8988T (cell line): ENCODE data around the gene DAB1.

Source experiments
- DNase-seq: peaks from one replicate; pipeline ENCODE4 v3.0.0; 2011

The DAB1 gene

DNA sequence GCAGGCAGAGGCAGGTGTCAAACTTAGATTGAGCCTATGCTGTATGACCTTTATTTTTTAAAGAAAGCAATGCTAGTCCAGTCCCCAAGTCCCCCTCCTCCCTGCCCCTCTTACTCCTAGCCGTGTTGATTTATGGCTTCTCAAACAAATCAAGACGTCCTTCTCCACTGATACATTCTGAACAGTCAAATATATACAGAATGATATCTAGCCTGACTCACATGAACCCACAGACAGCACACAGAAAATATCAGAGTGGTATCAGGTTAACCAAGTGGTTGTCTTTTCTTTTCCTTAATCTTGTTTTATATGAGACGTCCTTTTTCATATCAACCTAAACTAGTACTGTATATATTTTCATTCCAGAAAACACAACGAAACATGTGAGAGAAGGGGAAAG is 13.4 kb downstream of the DAB1 start:
- DNase-seq = no peak

DNA sequence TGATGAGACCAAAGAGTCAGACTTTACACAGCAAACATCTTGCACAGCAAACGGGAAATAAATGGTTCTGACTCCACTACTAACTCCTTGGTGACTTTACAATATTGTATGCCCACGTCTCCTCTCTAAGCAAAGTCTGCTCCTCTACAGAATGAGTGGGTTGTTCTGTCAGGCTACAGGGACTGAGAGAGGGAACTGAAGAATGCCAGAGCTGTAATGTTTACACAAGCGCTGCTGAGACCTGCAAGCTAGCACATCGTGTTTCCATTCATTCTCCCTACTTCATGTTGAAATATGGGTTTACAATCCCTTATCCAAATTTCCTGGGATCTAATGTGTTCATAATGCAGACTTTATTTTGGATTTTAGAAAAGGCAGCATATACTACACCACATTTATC is 15.9 kb downstream of the DAB1 start:
- DNase-seq = no peak

DNA sequence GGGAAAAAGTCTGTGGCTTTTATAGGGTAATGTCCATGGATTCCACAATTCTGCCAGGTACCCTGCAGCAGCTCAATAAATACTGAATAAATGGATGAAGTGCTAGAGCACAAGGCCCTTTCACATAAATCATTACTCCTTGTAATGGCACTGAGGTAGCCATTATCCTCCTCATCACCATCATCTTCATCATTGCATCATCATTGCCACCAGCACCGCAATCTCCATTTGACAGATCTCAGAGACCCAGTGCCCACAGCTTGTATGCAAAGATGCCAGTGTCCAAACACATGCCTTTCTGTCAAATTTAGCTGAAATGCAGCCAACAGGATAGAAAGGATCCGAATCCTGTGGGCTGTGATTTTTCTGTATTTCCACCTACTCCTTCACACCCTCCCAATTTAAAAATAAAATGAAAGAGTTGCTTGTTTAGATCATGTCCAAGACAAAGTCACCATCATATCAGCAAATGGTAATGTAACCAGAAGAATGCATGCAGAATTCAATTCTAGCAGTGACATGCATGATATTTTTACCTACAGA is 17.4 kb downstream of the DAB1 start:
- no peak for DNase-seq

DNA sequence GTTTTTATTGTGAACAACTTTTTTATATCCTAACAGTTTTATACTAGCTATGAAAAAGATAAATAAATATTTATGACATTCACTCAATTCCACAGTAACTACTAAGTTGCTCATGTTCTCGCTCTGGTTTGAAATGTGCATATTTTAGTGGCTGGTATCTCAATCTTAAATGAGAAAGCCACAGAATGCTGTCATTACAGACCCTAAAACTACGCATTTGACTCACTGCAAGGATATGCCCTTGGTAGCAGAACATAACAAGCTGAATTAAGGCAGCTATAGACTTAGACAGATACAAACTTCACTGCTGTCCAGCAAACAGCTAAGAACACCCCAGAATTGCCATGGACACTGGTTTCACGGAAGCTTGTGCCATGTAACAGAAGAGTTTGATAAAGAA is 19.0 kb downstream of the DAB1 start:
- DNase-seq = no peak

DNA sequence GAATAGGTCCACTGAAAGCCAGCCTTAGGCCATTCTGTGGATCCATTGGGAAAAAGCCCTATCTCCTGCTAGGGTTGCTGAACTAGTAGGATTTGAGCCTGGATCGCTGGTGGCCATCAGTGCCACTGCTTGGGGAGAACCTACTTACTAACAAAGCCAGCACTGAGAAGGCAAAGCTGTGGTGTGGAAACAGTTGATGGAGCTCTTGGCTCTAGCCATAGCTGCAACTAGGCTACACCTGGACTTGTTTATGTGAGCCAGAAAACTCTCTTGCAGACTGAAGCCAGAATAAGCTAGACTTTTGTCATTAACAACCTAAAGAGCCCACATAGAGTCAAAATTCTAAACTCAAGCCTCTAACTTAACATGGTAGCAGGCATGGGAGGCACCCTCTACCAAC is 20.7 kb downstream of the DAB1 start:
- no peak for DNase-seq

DNA sequence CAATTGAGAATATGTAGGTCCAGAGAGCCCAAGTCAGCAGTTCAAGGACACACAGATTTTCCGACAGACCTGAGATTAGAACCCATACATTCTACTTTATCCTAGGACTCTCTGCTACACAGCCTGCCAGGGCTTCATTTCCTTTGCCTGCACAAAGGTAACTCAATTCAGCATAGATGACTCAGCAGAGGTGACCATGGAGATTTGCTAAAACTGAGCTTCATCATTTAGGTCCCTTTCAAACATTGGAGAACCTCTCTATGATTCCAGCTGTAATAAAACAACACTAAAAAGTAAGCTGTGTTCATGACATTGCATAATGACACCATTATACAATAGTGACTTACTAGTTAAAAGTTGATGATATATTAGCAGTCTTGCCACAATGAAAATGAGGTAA is 22.2 kb downstream of the DAB1 start:
- no peak for DNase-seq

DNA sequence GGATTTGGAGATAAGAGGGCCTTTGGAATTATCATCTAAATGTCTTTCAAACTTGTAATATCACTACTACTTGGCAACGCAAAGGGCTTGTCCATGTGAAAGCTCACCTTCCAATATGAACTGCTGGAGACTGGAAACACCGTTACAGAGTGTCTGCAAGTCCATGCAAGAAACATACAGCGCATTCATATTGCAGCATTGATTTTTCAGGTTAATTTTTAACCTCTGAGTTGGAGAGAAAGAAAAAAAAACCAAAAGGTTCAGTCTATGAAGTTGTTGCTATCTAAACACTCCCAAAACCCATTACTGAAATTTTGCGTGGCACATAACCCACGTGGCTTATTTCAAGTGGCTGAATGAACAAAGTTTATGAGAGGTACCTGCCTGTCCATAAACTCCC is 23.8 kb downstream of the DAB1 start:
- DNase-seq = no peak

DNA sequence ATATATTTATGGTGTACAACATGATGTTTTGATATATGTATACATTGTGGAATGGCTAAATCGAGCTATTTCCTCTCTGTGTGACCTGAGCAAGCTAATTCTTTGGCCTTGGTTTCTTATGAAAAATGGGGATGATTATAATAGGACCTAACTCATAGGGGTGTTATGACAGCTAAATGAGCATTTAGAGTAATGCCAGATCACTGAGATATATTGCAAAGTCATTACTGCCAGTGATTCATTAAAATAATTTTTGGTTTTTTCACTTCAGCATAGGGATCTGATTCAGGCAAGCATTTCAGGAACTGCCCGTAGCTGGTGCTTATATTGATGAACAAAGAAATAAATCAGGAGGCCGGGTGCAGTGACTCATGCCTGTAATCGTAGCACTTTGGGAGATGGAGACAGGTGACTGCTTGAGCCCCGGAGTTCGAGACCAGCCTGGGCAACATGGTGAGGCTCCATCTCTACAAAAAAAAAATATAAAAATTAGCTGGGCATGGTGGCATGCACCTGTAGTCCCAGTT is 30.7 kb downstream of the DAB1 start:
- DNase-seq = no peak

DNA sequence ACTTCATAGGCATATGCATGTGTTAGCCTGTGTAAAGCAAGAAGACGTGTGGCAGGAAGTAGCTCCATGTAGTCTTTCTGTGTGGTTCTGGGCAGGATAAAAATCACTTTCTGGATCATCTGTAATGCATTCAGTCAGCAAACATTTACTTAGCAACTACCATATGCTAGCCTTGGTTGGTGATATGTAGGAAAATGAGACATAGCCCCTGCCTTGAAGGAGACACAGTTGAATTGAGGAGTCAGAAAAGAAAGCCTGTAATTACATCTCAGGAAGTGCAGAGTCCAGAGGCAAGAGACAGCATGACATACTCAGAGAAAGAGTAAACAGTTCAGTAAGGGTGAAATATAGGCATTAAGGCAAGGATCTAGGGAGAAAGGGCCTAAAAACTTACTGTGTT is 38.5 kb downstream of the DAB1 start:
- no peak for DNase-seq

DNA sequence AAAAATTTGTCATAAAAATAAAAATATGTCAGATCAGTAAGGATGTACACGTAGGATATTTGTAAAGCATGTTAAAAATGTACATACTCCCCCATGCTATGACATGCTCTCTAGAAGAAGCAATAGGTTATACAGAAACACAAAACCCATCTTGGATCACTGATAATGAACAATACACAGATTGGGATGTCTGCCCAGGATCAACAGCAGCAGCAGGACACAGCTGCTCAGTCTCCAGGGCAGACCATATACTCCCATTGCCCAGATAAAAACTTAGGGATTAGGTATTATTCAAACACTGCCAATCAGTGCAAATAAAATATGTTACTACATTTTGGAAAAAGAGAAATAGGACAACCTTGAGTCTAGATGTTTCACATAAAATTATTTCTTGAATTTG is 39.0 kb downstream of the DAB1 start:
- no peak for DNase-seq

DNA sequence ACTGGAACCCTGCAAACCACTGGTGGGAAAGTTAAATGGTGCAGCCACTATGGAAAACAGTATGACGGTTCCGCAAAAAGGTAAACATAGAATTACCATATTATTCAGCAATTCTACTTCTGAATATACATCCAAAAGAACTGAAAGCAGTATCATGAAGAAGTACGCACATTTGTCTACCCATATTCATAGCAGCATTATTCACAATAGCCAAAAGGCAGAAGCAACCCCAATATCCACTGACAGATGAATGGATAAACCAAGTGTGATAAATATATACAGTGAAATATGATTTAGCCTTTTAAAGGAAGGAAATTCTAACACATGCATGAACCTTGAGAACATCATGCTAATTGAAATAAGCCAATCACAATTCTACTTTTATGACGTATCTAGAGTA is 39.6 kb downstream of the DAB1 start:
- no peak for DNase-seq

DNA sequence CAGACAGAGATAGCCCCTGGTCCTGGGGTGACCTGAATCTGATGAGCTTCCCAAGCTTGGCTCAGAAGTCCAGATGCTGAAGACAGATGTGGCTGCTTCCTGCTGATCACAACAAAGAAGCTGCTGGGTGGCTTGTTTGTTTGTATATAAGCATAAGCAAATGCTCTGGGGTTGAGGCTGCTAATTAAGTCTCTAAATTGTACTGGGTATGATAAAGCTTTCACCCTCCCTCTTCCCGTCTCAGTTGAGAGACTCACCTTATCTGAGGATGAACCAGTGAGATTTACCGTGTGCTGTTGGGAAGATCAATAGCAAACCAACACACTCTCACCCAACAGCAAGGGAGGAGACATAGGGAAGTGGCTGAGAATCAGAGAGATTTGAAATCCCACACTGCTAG is 42.0 kb downstream of the DAB1 start:
- no peak for DNase-seq

DNA sequence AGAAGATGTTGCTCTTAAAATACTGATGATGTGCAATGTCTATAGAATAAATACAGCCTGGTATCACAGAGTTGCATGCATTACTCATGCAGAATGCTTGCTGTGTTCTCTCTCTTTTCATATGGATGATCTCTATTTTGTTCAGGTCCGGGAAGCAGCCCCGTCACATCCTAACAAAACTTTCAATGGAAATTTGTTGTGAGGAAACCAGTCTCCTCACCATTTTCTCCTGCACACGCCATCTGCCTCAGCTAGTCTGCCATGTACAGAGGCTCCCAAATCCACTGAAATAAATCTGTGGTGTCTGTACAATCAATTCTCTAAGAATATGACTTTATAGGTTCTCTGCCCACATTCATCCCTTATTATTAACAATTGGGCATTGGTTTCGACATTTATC is 42.4 kb downstream of the DAB1 start:
- DNase-seq = no peak

DNA sequence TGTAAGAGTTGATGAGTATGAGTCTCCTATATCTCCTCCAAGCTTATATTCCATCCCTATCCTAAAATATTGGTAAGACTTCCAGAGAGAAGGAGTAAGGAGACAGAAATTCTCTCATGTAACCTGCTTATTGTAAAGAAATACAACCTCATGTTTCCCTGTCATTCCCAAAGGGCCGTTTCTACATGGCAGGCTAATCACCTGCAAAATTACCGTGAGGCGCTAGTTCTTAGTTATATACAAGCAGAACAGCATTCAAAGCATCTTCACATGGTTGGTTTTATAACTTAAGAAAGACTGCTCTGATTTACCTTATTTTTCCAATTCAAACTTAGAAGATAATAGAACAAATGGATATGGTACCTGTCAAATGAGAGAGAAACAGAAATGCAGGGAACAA is 42.9 kb downstream of the DAB1 start:
- no peak for DNase-seq

DNA sequence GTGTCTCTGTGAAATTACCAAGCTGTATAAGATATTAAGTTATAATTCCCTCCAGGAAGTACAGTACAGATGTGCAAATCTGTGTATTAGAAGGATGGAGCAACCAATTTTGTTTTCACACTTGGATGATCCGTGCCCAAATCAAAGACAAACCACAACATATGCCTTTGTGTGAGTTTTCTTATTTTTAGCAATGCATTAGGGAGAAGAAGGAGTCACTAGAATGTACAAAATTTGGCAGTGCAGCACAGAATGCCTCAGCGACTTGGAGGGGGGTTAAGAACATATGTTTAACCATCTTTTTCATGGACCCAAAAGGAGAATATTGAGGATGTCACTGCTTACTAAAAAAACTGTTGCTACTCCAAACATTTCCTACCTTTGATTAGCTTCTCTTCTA is 45.3 kb downstream of the DAB1 start:
- DNase-seq = no peak

DNA sequence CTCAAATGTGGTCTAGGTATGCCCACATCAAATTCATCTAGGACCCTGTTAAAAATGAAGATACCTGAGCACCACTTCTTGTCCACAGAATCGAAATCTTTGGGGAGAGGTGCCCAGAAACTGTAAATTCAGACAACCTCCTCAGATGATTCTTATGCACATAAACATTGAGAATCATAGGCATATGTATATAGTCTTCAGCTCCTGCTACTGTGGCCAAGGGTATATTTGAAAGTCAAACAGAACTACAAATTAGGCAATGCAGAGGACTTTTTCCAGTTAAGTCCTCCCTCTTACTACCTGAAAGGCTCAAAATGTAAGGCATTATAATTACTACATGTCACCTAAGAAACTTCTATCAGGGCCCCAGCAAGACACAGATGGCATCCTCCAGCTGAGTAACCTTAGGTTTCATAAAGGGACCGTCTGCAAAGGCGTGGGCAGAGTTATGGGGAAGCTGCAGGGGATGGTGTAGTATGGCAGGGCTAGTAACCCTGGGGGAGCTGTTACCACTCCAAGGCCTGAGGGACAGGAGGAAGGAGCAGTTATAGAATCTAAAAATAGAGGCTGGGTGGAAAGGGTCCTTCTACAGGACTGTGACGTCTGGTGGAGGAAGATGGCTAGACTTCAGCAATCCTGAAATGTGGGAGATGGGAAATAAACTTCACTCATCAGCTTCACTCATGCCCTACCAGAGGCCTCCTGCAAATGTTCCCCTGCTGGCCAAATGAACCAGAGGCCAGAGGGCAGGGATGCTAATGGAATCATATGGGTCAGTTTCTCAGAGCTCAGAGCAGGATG is 46.3 kb downstream of the DAB1 start:
- DNase-seq = no peak

DNA sequence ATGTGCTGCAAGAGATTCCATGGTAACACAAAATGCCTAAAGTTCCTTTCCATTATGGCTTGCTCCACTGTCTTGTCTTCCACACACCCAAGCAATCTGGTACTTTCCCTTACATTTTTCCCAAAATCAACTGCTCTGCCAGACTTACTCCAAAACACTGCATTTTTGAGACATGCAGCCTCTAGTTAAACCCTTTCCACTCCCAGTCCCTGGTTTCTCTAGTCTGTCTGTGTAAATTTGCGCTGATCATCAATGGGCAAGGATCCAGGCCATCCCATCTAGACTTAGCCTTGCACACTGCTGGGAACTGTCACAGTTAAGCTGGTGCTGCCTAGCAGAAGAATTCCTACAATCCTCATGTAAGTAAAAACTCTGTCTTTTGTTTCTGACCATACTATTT is 47.8 kb downstream of the DAB1 start:
- no peak for DNase-seq

DNA sequence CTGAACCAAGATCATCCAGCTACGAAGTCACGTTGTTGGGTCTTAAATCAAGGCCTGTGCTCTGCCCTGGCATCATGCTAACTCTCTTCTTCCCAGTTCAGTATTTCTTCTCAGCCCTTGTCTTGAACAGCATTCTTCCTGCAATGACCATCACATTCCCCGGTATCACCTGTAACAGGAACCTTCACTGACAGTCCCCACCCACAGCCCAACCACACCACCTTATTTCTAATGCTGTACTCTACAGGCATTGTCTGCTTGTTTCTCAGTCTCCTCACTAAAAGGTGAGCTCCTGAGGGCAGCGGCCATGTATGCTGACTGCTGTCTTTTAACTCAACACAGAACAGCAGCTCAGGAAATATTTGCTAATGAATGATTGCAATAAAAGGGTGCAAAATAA is 54.0 kb downstream of the DAB1 start:
- DNase-seq = no peak

DNA sequence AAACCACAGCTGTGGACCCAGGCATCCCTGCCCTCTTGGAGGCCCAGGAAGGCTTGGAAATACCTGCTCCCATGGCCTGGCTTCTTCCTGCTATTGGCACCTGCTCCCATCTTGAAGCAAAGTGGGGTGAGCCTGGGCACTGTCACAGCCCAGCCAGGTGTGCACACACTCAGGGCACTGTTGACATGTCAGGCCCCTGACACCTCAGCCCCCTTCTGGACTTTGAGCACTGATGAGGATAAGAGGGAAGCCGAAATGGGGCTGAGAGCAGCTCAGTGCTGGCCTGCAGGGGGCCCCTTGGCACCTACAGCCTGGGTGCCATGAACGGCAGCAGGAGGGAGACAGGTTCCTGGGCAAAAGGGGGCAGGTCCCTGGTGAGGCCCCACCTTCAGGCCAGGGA is 55.9 kb downstream of the DAB1 start:
- no peak for DNase-seq

DNA sequence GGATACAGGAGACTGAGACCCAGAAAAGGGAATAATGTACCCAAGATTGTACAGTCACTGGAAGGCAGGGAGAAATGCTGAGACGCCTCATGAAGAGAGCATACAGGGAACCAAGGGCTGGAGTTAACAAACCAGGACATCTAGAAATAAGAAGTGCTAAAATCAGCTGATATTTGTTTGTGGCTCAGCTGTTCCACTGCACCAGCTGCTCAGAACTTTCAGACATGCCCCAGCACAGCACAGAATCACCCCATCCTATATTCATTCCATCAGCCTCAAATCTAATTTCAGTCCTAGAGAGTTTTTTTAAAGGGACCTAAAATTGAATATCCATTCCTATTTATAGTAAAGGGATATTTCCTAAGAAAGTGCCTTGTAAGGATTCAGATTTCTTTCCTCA is 60.2 kb downstream of the DAB1 start:
- DNase-seq = no peak

DNA sequence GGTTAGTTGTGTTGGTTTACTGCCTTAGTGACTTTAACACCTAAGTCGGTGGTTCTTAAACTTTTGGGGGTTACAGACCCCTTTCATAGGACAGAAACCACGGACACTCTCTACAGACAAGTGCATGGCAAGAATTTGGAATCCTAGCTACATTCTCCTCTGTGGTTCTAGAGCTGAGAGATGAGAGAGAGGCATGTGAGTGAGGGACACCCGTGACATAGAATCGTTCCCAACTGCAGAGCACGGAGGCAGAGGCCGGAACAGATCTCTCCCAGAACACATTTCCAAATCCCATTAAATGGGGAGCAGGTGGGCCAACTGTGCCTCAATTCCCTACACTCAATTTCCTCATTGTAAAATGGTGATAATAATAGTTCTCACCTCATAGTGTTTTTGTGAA is 60.7 kb downstream of the DAB1 start:
- DNase-seq = no peak

DNA sequence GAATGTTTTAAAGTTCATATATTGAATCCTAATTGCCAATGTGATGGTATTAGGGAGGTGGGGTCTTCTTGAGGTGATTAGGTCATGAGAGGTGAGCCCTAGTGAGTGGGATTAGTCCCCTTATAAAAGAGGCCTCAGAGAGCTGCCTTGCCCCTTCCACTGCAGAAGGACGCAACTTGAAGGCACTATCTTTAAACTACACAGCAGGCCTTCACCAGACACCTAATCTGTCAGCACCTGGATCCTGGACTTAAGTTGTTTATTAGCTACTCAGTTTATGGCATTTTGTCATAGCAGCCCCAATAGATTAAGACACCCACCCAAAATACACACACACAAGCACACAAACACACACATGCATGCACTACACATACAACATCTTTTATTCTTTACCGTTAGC is 61.4 kb downstream of the DAB1 start:
- DNase-seq = no peak

DNA sequence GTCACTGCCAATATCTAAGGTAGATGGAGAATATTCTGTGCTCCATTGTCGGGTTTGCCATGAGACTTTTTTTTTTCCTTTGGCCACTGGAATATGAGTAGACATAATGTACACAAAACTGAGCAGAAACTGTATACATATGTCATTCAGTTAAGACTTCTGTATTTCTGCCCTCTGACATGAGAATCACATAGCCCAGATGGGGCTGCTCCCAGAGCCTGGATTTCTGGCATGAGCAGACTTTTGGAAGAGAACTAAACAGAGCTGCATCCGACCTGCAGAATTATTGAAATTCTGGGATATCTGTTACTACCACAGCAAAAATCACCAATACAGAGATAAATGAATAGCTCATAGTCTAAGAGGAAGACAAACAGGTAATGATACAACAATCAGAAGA is 62.3 kb downstream of the DAB1 start:
- DNase-seq = no peak

DNA sequence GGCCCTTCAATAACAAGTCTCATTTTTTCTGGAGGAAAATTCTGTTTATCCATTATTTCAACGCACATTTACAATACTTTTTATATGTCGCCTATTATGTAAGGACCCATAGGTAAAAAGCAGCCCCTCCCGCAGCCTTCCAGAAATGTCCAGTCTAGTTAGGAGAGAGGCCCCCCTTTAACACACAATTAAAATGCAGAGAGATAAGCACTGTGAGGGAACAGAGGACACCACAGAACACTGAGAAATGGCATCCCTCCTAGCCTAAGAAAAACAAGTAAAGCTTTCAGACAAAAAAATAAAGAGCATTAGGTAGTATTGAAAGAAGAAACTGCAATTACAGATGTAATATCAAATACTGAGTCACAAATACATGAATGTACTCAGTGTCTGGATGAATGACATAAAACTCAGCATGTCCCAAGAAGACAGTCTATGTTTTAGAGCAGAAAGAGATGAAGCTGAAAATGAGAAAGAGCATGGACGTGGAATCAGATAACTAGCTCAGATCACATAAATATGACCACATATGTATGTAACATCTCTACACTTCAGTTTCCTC is 62.9 kb downstream of the DAB1 start:
- DNase-seq = no peak

DNA sequence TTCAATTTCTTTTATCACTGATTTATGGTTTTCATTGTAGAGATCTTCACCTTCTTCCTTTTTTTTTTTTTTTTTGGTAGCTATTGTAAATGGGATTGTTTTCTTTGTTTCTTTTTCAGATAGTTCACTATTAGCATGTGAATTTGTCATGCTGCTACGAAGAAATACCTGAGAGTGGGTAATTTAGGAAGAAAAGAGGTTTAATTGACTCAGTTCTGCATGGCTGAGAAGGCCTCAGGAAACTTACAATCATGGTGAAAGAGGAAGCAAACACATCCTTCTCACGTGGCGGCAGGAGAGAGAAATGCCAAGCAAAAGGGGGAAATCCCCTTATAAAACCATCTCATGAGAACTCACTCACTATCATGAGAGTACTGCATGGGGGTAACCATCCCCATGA is 66.4 kb downstream of the DAB1 start:
- DNase-seq = no peak
